GM18517 (cell line): ENCODE measurements around the gene PRCP.
"Not testable (repeated sequence)": the region's sequence is repeated elsewhere in the genome, so short reads cannot be mapped to it uniquely, and the experiment has no call there.

Experiments
- ATAC-seq: cut with Tn5 transposase; IDR thresholded peaks from one replicate; pipeline ENCODE4 v1.9.1; 2021; ENCODE audit warnings: mild to moderate bottlenecking, moderate library complexity; ENCODE audit not compliant: unreplicated experiment

PRCP gene

DNA sequence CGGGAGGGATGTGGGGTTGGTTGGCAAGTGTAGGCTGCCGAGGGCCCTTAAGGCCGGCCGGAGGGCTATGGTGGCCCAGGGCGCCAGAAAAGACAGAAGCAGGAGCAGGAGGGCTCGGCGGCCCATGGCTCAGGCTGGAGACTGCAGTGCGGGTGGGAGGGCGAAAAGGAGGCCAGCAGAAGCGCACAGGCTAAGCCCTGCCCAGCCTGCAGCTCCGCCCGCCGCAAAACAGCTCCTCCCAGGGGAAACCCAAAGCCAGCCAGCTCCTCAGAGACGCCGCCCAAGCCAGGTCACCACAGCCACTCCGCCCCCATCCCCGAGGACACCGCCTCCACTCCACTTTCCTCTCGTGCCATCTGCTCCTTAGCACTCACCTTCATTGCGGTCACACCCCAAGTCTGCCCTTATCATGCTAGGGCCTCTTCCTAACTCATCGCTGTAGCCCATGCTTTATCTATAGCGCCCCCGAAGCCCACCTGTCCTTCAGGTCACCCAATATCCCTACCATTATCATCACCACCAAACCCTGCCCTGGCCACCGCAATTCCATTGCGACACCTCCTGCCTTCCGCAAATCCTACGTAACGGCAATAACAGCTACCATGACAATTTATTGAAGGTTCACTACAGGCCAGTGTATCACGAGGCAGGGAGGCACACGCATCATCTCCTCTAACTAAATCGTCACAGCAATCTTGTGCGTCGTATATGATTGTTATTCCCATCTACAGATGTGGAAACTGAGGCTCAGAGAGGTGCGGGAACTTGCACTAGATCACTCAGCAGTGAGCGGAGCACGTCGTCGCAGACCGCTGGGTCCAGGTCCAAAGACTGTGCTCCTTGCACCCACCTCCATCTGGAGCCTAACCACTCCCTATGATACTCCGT is at the start of gene PRCP:
PRCP (minus strand) TSS at position 154 of the 888 bp plus-strand sequence; CDS start at position 126, 28 bp downstream.
- ATAC-seq, result peak; percentile 84

DNA sequence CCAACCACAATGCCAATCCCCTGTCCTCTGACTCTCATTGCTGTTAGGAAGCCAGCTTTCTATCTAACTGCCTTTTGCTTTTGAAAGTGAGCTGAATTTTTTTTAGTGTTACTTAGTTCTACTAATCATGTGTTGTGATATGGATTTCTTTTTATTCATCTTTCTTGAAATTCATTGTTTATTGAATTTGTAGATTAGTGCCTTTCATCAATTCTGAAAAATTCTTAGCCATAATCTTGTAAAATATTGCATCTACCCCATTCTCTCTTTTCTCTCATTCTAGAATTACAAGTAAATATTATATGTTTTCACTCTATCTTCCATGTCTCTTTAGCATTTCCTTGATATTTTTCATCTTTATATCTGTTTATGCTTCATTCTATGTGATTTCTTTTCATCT is 49.1 kb upstream of the PRCP start:
- ATAC-seq, result no peak

DNA sequence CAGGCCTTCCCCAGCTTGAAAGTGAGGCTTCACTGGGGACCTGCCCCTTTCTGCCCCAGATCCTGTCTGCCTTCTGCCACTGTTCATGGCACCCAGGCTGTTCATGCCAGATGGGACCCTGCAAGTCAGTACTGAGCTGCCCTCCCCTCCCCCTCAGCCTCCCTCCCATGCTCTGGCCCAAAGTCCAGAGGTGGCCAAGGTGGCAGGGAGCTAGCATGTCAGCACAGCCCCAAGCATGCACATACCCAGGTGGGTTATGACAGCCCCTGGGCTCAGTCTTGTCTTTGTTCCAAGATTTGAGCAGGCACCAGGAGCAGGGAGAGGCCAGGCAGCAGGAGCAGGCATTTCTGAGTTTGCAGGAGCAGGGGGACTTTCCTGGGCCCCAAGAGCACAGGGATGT is 45.5 kb upstream of the PRCP start:
- no peak for ATAC-seq

DNA sequence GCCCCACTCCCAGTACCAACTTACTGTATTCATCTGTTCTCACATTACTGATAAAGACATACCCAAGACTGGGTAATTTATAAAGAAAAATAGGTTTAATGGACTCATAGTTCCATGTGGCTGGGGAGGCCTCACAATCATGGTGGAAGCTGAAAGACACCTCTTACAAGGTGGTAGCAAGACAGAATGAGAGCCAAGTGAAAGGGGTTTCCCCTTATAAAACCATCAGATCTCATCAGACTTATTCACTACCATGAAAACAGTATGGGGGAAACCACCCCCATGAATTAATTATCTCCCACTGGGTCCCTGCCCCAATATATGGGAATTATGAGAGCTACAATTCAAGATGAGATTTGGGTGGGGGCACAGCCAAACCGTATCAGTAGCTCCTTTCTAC is 44.8 kb upstream of the PRCP start:
- ATAC-seq, result not testable (repeated sequence)

DNA sequence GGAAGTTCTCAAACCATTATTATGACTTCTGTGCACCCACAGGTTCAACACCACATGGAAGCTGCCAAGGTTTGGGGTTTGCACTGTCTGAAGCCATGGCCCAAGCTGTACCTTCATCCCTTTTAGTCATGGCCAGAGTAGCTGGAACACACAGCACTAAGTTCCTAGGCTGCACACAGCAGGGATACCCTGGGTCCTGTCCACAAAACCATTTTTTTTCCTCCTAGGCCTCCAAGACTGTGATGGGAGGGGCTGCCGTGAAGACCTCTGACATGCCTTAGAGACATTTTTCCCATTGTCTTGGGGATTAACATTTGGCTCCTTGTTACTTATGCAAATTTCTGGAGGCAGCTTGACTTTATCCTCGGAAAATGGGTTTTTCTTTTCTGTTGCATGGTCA is 44.0 kb upstream of the PRCP start:
- ATAC-seq, result no peak

DNA sequence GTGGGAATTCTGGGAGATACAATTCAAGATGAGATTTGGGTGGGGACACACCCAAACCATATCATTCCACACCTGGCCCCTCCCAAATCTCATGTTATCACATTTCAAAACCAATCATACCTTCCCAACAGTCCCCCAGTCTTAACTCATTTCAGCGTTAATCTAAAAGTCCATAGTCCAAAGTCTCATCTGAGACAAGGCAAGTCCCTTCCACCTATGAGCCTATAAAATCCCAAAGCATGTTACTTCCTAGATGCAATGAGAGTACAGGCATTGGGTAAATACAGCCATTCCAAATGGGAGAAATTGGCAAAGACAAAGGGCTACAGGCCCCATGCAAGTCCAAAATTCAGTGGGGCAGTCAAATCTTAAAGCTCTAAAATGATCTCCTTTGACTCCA is 43.2 kb upstream of the PRCP start:
- ATAC-seq, result not testable (repeated sequence)

DNA sequence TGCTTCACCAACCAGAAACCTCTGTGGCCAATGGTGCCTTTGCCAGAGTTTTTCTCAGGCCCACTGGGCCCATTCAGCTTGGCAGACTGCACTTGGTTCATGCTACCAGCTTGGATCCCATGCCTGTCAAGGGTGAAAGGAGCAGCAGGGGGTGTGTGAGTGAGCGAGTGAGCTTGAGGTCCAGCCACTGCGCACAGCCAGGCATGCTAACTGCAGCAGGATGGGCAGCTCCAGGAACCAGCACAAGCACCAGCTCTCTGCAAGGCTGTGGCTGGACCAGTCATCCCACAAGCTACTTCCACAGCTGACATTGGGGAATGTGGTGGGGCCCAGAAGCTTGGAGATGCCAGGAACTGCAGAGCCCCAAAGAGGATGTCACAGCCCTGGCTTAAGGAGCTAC is 42.1 kb upstream of the PRCP start:
- ATAC-seq, result no peak

DNA sequence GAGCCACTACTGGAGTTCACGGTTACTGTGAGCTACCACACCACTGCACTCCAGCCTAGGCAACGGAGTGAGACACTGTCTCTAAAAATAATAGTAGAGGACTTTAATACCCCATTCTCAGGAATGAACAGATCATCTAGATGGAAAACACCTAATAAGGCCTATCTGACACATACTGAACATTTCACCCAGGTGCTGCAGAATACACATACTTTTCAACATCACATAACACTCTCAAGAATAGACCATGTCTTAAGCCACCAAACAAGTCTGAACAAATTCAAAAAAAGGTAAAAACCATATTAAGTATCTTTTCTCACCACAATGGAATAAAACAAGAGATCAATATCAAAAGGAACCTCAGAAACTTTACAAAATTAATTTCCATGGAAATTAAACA is 39.2 kb upstream of the PRCP start:
- ATAC-seq, result no peak

DNA sequence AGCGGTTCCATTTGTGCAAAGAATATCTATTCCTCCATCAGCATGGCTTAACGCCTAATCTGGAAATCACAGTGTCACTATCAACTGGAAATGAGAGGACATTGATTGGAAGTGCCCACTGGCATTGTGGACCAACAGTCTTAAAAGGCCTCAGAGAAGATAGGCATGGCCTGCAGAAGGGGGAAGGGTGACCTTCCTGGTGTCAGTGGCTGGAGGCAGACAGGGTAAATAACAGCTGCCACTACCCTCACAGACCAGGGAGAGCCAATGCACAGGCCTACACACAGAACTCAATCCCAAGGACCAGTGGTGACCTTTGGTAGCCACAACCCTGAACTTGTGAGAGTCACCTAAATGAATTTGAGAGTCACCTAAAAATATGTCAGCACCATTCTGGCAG is 37.3 kb upstream of the PRCP start:
- ATAC-seq, result no peak

DNA sequence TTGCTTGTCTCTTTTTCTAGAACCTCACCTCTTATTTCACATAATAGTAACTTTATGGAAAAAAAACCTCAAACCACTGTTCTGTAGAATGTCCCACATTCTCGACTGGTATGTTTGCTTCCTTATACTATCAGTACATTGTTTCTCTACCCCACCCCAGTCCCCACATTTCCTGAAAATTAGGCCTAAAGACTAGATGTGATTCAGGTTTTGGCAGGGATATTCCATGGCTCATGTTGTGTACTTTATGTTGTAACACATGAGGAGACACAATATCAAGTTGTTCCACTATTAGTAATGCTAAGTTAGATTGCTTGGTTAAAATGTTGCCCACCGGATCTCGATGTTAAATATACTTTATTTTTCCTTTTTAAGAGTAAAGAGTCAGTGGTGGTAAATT is 36.0 kb upstream of the PRCP start:
- no peak for ATAC-seq

DNA sequence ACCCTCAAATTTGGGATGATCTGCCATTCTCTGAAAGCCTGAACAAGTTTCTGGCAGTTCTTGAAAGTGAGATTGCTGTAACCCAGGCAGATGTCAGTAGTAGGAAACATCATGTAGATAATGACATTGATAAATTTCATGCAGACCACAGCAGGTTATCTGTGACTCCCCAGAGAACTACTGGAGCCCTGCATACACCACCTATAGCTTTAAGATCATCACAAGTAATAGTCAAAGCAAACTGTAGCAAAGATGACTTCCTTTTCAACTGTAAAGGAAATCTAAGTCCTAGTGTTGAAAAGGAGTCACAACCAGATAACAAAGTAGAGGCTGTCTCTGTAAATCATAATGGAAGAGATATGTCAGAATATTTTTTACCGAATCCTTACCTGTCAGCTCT is 32.3 kb upstream of the PRCP start:
- no peak for ATAC-seq

DNA sequence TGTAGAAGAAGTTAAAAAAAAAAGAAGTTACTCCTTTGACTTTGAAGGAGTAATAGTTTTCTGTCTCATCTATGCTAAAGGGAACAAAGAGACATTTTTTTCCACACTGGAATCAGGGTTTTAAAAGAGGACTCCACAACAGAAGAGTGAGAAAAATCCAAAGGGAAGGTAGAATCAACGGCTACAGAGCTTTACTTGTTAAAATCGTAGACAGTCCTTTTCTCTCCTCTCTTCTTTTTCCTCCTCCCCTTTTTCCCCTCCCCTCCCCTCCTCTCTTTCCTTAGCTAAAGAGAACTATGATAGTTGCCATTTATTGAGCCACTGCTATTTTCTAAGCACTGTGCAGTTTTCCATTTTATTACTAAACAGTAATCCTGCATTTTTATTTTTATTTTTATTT is 30.5 kb upstream of the PRCP start:
- no peak for ATAC-seq

DNA sequence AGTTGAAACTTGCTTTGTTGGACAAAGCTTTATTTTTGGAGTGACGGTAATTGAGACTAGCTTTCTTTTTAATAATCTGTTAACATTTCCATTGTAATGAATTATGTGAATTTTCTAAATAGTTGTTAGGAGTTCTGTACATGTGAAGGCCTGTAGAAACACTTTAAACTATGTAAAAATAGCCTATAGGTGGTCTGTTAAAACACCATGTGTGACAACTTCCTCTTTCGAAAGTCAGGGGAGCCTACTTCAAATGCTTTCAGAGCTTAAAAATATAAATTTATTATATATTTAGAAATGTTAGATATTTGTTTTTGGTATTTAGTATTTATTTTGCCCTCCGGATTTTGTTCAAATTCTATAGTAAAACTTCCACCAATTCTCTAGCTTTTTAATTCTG is 30.0 kb upstream of the PRCP start:
- ATAC-seq, result peak; percentile 51

DNA sequence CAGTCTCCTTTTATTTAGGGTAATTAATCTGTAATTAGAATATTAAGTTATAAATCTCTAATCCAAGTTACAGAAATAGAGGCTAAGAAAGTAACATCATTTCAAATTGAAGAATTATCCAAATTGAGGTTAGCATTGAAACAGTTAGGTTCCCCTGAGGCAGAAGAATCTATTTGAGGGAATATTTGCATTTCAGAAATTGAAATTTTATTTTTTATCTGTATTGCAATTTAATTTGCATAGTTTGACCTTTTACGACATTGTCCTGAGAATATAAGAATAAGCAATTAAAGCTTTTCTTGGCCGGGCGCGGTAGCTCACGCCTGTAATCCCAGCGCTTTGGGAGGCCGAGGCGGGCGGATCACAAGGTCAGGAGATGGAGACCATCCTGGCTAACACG is 28.9 kb upstream of the PRCP start:
- no peak for ATAC-seq

DNA sequence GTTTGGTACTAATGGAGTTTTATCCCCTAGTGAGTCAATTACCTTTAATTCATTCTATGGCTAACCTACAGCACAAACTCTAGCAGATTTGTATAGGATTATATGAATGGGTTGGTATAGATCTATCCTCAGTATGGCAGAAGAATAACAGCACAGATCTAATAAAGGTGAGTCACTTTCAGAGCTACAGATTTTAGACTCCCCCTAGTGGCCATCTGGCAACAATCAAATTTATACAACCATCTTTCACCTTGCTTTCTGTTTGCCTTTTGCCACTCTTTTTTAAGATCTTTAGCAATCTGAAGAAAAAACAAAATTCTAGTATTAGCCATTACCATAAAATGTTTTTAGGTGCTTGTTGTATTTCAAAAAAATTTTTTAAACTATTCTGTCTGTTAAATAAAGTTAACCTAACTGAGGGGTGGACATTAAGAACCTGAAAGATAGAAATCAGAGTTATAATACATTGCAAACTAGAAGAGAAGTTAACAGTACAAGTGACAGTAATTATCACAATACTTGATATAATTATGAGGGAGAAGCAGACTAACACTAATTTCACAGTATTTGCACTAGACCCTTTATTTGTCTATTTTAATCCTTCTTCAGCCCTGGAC is 27.1 kb upstream of the PRCP start:
- ATAC-seq, result peak; percentile 77

DNA sequence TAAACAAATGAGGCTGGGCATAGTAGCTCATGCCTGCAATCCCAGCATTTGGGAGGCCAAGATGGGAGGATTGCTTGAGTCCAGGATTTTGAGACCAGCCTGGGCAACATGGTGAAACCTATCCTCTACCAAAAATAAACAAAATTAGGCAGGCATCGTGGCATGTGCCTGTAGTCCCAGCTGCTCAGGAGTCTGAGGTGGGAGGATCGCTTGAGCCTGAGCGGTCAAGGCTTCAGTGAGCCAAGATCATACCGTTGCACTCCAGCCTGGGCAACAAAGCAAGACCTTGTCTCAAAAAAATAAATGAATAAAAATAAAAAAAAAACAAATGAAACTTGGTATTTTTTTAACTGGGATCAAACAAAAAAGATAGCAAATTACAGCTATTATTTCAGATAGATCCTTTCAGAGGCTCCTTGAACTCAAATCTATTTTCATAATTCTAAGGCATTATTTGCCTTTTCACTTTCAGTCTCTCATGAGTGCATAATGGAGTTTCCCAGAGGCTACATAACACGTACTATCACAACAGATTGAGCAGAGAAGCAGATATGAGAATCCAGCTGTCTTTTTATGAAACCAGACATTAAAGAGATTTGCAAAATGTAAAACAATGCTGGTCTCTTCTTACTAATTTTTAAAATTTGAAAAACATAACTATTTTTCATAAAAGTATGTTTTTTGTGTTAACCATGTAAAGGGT is 24.4 kb upstream of the PRCP start:
- ATAC-seq, result peak; percentile 43

DNA sequence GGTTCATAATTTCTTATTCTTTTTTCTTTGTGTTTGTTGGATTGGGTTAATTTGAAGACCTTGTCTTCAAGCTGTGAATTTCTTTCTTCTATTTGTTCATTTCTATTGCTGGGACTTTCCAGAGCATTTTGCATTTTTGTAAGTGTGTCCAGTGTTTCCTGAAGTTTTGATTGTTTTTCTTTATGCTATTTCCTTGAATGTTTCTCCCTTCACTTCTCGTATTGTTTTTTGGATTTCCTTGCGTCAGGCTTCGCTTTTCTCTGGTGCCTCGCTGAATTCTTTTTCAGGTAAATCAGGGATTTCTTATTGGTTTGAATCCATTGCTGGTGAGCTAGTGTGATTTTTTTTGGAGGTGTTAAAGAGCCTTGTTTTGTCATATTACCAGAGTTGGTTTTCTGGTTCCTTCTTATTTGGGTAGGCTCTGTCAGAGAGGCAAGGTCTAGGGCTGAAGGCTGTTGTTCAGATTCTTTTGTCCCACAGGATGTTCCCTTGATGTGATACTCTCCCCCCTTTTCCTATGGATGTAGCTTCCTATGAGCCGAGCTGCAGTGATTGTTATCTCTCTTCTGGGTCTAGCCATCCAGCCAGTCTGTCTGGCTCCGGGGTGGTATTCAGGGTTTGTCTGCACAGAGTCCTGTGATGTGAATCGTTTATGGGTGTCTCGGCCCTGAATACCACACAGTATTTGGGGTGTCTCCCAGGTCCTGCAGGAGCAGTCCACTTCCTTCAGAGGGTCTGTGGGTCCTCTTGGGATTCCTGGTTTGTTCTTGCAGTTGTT is 22.4 kb upstream of the PRCP start:
- not testable (repeated sequence) for ATAC-seq

DNA sequence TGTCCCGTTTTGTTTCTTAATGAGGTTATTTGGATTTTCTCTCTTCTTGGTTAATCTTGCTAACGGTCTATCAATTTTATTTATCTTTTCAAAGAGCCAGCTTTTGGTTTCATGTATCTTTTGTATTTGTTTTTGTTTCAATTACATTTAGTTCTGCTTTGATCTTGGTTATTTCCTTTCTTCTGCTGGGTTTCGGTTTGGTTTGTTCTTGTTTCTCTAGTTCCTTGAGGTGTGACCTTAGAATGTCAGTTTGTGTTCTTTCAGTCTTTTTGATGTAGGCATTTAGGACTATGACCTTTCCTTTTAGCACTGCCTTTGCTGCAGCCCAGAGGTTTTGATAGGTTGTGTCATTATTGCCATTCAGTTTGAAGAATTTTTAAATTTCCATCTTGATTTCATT is 20.0 kb upstream of the PRCP start:
- not testable (repeated sequence) for ATAC-seq

DNA sequence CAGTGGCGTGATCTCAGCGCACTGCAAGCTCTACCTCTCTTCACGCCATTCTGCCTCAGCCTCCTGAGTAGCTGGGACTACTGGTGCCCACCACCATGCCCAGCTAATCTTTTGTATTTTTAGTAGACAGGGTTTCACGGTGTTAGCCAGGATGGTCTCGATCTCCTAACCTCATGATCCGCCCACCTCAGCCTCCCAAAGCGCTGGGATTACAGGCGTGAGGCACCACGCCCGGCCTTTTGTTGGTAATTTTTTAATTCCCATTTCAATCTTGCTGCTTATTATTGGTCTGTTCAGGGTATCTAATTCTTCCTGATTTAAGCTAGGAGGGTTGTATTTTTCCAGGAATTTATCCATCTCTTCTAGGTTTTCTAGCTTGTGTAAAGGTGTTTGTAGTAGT is 19.6 kb upstream of the PRCP start:
- not testable (repeated sequence) for ATAC-seq

DNA sequence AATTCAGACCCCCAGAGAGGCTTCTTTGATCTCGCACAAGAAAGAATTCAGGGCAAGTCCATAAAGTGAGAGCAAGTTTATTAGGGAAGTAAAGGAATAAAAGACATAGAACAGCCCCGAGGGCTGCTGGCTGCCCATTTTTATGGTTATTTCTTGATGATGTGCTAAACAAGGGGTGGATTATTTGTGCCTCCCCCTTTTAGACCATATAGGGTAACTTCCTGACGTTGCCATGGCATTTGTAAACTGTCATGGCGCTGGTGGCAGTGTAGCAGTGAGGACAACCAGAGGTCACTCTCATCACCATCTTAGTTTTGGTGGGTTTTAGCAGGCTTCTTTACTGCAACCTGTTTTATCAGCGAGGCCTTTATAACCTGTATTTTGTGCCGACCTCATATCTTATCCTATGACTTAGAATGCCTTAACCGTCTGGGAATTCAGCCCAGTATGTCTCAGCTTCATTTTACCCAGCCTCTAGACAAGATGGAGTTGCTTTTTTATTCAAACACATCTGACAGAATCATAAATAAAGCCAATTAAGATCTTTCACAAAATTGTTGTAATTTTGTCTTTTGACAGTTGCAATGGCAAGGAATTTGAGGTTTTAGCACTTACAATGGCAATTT is 8.9 kb upstream of the PRCP start:
- ATAC-seq, result no peak

DNA sequence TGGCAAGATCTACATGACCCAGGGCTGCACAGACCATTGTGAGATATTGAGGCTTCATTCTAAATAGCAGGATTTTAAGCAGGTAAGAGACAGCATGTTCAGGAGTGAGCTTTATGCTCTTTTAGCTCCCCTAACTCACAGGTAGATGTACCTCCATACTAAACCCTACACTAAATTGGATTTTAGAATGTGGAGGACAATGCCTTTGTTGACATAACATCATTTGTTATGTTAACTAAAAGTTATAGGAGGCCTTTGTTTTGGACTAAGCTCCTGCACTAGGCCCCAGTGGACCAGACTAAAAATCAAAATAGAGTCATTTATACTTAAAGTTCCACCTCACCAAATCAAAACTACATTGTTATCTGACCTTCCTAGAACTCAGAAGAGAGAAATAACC is 8.1 kb upstream of the PRCP start:
- ATAC-seq, result no peak
